EL (cell line): ENCODE measurements around the gene SFTPA2.
"Not testable (repeated sequence)": the region's sequence is repeated elsewhere in the genome, so short reads cannot be mapped to it uniquely, and the experiment has no call there.

Source experiments
- DNase-seq: peaks from one replicate; pipeline ENCODE4 v3.0.0-alpha.2; 2016

The SFTPA2 gene

GRCh38 chr10:79556961-79557360 is 3.2 kb downstream of the SFTPA2 start:
- not testable (repeated sequence) for DNase-seq

GRCh38 chr10:79555354-79556309 is 4.6 kb downstream of the SFTPA2 start:
- DNase-seq, result no peak

DNA sequence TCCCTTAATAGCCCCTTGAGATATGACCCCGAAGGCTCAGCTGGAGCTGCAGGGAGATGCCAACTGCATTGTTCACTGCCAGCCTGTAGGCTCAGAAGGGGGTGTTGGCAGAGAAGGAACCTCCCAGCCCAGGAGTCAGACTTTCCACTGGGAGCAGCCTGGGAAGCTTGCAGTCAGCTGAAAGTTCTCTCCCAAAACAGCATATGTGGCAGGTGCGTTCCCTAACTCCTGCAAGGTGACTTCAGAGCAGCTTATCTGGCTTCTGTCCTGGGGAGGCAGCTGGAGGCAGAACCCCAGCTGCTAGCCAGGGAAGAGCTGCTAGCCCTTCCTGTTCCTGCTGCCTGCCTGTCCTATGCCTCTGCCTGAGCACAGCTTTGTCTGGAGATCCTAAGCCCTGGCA is 8.1 kb downstream of the SFTPA2 start:
- no peak for DNase-seq

DNA sequence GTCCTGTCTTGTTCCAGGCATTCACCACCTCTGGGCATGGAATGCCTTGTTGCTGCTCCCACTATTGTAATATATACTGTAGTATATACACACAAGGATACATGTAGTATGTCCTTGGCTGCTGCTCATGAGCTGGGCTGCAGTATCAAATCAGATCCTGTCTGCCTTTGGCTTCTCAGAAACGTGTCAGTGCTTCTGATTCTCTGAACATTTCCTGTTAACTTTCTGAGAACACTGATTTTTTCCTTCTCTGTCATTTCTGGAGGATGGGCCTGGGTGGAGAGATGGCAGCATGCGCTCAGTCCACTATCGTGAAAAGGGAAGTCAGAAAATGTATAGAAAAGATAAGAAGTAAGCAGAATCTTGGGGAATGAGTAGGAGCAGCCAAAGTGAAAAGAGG is 12.2 kb downstream of the SFTPA2 start:
- no peak for DNase-seq

DNA sequence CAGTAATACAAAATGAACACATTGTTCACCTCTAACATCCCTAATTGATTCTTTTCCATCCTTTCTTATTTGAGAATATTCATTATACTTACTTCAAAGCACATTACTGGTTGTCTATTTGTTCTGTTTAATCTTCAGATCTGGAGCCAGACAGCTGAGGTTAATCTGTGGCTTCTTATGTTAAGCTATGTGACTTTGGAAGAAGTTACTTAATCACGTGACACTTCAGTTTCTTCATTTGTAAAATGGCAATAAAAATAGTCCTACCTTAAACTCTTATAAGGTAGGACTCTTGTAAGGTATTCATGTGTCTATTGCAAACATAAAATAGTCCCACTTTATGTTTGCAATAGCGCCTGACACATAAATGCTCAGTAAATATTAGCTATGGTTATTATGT is 13.1 kb downstream of the SFTPA2 start:
- DNase-seq, result not testable (repeated sequence)

GRCh38 chr10:79544926-79545659 is 15.1 kb downstream of the SFTPA2 start:
- not testable (repeated sequence) for DNase-seq

DNA sequence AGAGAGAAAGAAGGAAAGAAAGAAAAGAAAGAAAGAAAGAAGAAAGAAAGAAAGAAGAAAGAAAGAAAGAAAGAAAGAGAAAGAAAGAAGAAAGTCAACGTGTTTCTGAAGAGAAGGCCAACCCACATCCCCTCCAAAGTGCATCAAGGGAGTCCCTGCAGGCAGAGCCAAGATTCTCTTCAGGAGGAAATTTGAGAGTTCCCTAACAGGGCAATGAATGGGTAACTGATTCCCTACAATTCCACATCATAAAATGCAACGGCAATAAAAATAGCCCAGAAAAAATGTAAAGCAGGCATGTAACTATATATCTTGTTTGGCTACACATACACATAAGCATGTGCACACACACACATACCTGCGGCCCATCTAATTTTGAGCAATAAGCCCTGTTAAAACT is 15.8 kb downstream of the SFTPA2 start:
- DNase-seq, result not testable (repeated sequence)

GRCh38 chr10:79542626-79543025 is 17.6 kb downstream of the SFTPA2 start:
- no peak for DNase-seq

GRCh38 chr10:79540930-79541329 is 19.3 kb downstream of the SFTPA2 start:
- DNase-seq, result not testable (repeated sequence)

DNA sequence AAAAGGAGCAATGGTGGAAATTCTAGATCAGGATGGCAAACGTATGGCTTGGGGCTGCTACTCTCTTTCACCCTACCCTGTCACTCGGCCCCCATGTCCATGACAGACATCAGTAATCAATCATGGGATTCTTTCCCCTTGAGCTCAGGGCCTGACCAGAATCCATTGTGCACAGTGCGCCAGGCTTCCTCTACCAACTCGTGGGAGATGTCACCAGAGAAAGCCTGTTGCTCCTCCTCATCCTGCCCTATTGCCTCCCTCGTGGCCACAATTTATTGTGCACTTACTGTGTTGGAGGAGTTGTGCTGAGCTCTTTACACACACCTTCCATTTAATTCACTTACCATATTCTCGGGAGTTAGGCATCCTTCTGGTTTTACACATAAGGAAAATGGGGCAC is 21.9 kb downstream of the SFTPA2 start:
- not testable (repeated sequence) for DNase-seq

DNA sequence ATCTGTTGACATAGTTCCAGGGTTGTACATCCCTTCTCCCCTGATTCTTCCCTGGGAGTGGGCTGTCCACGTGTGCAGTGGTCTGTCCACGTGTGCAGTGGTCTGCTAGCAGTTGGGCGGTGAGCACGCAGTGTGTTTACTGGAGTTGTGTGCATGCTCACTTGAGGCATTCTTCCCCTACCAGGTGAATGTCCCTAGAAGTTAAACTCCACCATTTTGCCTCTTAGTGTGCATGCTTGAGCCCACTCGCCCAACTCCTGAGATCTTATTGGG is 26.4 kb downstream of the SFTPA2 start:
- DNase-seq, result not testable (repeated sequence)

DNA sequence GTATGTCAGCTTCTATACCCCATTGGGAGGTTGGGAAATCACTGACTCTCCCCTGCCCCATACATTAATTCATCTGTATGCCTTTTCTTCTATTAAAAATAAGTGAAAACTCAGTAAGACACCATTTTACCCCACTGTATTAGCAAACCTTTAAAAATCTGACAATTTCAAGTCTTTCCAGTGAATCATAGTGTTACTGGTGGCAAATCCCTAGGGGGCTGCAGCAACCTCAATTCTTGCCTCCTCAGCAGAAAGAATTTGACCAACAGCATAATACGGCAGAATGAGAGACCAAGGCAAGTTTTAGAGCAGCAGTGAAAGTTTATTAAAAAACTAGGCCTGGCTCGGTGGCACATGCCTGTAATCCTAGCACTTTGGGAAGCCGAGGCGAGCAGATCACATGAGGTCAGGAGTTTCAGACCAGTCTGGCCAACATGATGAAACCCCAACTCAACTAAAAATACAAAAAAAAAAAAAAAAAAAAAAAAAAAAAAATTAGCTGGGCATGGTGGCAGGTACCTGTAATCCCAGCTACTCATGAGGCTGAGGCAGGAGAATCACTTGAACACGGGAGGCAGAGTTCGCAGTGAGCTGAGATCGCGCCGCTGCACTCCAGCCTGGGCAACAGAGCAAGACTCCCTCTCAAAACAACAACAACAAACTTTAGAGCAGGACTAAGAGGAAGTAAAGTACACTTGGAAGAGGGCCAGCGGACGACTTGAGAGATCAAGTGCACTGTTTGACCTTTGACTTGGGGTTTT is 26.9 kb downstream of the SFTPA2 start:
- DNase-seq, result not testable (repeated sequence)

- DNase-seq, result not testable (repeated sequence)
These were observed 31.9 kb downstream of the SFTPA2 start for GRCh38 chr10:79528261-79528660.

DNA sequence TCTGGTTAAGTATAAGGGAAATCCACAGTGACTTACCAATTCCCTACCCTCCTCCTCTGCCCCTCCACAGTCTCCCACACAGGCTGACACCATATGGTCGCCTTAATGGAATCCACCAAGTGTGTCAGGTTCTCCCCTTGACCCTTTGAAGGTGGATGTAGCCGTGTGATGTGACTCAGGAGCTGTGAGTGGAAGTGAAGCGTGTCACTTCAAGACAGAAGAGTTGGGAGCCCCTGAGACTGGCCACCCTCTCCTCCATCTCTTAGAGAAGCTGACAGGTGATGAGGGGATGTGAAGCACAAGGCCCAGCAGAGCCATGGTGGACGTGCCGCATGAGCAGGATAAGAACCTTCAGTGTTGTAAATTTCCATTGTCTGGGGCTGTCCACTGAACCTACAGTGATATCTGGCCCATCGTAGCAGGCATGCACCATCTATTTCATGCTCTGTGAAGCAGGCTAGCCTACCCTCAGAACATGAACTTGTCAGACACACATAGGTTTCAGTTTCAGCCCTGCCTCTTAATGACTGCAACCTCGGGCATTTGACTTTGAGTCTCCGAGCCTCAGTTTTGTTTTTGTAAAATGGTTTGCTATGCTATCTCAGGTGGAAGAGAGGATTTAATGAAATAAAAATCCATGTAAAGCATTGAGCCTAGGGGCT is 35.0 kb downstream of the SFTPA2 start:
- not testable (repeated sequence) for DNase-seq

GRCh38 chr10:79523157-79523853 is 36.9 kb downstream of the SFTPA2 start:
- DNase-seq, result not testable (repeated sequence)

DNA sequence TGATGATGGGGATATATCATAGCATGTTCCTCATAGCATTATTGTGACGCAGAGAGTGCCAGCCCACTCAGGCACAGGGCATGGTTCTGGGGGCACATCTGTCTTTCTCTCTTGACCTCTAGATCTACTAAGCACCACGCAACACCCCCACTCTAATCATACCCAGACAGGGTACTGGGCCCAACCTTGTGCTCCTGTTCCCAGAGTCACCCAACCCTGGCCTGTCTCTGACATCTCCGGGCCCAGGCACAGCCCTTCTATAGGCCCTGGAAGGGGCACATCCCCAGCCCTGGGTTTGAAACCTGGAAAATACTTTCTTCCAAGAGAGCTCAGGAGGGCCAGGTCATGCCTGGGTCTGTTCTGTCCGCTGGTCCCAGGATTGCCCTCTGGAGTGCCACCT is 37.7 kb downstream of the SFTPA2 start:
- not testable (repeated sequence) for DNase-seq

DNA sequence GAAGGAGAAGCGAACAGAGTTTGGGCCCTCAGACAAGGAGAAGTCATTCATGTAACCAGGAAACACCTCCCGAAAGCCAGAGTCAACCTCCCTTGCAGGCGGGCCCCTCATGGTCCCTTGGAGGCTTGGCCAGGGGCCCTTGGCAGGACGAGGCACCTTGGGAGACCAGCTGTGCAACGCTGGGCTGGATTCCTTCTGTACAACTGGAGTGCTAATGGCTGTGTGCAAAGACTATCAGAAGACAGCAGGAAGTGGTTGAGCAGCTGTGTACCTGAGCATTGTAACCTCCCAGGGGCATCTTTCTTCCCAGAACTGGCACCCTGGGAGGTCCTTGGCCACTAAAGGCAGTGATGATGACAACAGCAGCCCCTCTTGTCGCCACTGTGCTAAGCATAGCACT is 38.5 kb downstream of the SFTPA2 start:
- DNase-seq, result not testable (repeated sequence)

DNA sequence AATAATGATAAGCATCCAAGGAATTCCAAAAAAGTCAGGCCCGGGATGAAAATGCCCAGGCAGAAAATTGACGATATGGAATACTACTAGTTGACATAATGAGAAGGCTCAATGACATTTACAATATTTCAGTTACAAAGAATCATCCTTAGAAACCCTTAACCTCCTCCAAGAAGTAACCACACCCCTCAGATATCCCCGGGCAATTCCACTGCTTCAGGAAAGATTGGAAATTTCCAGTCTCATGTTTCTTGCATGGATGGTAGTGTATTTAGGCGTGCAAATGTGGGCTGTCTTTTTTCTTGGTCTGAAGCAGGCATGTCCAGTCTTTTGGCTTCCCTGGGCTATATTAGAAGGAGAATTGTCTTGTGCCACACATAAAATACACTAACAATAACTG is 42.6 kb downstream of the SFTPA2 start:
- DNase-seq, result not testable (repeated sequence)

DNA sequence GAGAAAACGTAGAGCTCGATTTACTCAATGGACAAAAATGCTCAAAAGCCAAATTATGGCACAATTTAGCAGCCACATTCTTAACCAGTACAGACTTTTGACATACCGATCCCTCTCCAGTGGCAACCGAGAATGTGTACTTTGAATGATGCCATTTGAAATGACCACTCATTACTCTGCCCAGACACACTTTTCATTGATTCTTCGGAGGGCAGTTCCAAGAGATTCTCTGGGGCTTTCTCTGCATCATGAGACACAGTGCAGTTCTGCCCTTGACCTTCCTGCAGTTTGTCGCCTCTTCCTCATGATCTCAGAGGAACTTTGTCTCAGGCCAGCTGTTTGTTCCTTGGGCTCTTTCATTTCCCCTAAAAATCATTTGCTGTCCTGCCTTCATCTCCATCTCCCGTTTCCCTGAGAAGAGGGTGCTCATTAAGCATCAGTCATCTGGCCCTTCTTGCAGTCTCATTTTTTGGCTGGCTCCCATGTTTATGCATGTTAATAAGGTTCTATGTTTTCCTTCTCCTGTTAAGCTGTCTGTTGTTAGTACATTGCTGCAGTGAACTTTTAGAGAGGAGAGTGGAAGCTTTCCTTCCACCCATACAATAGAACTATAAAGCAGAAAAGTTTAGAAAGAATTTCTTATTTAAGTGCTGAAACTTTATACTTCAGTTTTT is 43.5 kb downstream of the SFTPA2 start:
- DNase-seq, result peak; percentile 32

DNA sequence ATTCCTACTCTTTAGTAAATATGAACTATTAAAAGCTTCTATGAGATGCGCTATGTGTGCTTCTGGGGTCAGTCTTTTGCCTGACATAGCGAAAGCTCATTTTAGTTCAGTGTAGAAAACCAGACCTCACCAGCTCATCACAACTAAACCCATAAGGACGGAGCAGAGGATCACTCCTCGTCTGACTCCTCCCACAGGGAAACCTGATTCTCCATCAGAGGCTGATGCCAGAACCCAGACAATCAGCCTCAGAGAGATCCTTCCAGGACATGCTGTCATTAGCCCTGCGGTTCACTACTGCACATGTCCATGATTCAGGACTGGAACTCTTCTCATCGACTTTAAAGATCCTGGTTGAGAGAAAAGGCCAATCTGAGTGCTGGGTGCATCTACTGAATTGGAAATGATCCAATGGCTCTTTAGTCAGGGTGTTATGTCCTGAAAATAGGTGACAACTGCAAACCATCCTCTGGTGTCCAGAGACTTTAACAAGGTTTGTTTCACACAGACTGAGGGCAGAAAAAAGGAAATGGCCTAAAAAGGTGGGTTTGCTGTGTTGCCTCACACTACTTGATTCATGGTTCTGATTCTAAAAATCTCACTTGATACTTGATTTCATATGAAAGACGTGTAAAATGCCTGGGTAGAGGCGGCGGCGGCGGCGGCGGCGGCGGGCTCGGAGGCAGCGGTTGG is 48.2 kb downstream of the SFTPA2 start, which contains the start of gene EIF5AL1:
Gene EIF5AL1, plus strand, starts transcription at position 643 of the 693 bp plus-strand sequence. CDS start 117 bp downstream, outside the sequence.
- not testable (repeated sequence) for DNase-seq
